HepG2 (cell line): ENCODE measurements around the gene SPACA4. TPM values are rescaled to one million over a fixed set of nuclear protein-coding genes. Genes with fewer than 3 reads are reported as not detected.

Experiments
- ARNTL ChIP-seq: sonication (generic); formaldehyde crosslinking; IDR thresholded peaks from 2 replicates; pipeline ENCODE4 v1.4.0; 2020; ENCODE audit warnings: mild to moderate bottlenecking, missing genetic modification reagents
- DNMT3B ChIP-seq: conservative IDR thresholded peaks from 2 replicates; pipeline ENCODE4 v1.6.1; 2016; ENCODE audit warnings: missing biosample characterization, control low read depth
- HMG20B ChIP-seq: conservative IDR thresholded peaks from 2 replicates; pipeline ENCODE4 v1.6.1; 2016; ENCODE audit warnings: missing genetic modification reagents, missing compliant biosample characterization
- JUND ChIP-seq: sonication (generic); formaldehyde crosslinking; IDR thresholded peaks from 2 replicates; pipeline ENCODE4 v1.8.0; 2022; ENCODE audit warnings: mild to moderate bottlenecking, missing genetic modification reagents
- KDM1A ChIP-seq: IDR thresholded peaks from 2 replicates; pipeline ENCODE4 v1.6.1; 2016; ENCODE audit warnings: missing compliant biosample characterization
- NONO ChIP-seq, 2 experiments: fragments of 450-650 bp in 1 of 2; sonication (generic) in 1 of 2; formaldehyde crosslinking in 1 of 2; IDR thresholded peaks in 1 of 2; conservative IDR thresholded peaks in 1 of 2; 2 replicates each; pipeline versions ENCODE4 v1.6.1 to v1.8.0; 2017 to 2022; ENCODE audit warnings: mild to moderate bottlenecking in 1 of 2, missing genetic modification reagents in 1 of 2, moderate library complexity in 1 of 2
- SAP130 ChIP-seq: IDR thresholded peaks from 2 replicates; pipeline ENCODE4 v1.6.1; 2016; ENCODE audit warnings: low read depth
- SOX5 ChIP-seq: IDR thresholded peaks from 2 replicates; pipeline ENCODE4 v1.6.1; 2016; ENCODE audit warnings: borderline replicate concordance
- ZBTB20 ChIP-seq: sonication (generic); formaldehyde crosslinking; IDR thresholded peaks from 2 replicates; pipeline ENCODE4 v1.8.1; 2023; ENCODE audit warnings: missing genetic modification reagents, low read depth, mild to moderate bottlenecking, borderline replicate concordance
- ZNF547 ChIP-seq: sonication (generic); formaldehyde crosslinking; IDR thresholded peaks from 2 replicates; pipeline ENCODE4 v1.5.1; 2020; ENCODE audit warnings: mild to moderate bottlenecking, missing genetic modification reagents
- ZNF558 ChIP-seq: sonication (generic); formaldehyde crosslinking; IDR thresholded peaks from 2 replicates; pipeline ENCODE4 v1.9.0; 2022; ENCODE audit warnings: mild to moderate bottlenecking, missing genetic modification reagents, borderline replicate concordance
- polyA plus RNA-seq, 8 experiments: library from polyadenylated mRNA; depleted of rRNA in 3 of 8; stranded (reverse) in 7 of 8; unstranded in 1 of 8; fragments of >200 nt; fragmentation: Illumina TruSeq in 4 of 8; extraction: Trizol in 4 of 8; gene quantifications; 2 replicates each; pipeline versions ENCODE4 v1.2.1 to v1.2.3, GENCODE V29; 2011 to 2016; ENCODE audit warnings: low read depth in 4 of 8, missing spikeins in 1 of 8, mixed read lengths in 1 of 8; ENCODE audit not compliant: insufficient read depth in 1 of 8
- total RNA-seq, 5 experiments: library from RNA; depleted of rRNA; stranded (reverse); fragments of >200 nt; fragmentation: Illumina TruSeq; extraction: Trizol; gene quantifications; 2 replicates each; pipeline ENCODE4 v1.2.3, GENCODE V29; 2016; ENCODE audit warnings: low read depth in 1 of 5
- TF ChIP-seq, protein P1 (sequence below): IDR thresholded peaks from 2 replicates; pipeline ENCODE4 v1.6.1; 2012; ENCODE audit warnings: inconsistent platforms
- TF ChIP-seq, protein P2 (sequence below), 2 experiments: sonication (generic) in 1 of 2; formaldehyde crosslinking in 1 of 2; IDR thresholded peaks; 2 replicates each; pipeline versions ENCODE4 v1.4.0 to v1.6.1; 2016 to 2020; ENCODE audit warnings: borderline replicate concordance in 1 of 2, low read depth in 1 of 2, mild to moderate bottlenecking in 1 of 2, missing genetic modification reagents in 1 of 2
- TF ChIP-seq, protein P3 (sequence below): sonication (generic); formaldehyde crosslinking; IDR thresholded peaks from 2 replicates; pipeline ENCODE4 v1.8.0; 2023; ENCODE audit warnings: mild to moderate bottlenecking, missing genetic modification reagents
- TF ChIP-seq, protein P4 (sequence below): sonication (generic); formaldehyde crosslinking; IDR thresholded peaks from 2 replicates; pipeline ENCODE4 v1.5.1; 2020; ENCODE audit warnings: missing genetic modification reagents, mild to moderate bottlenecking, borderline replicate concordance
- TF ChIP-seq, protein P5 (sequence below): sonication (generic); formaldehyde crosslinking; IDR thresholded peaks from 2 replicates; pipeline ENCODE4 v1.4.0; 2020; ENCODE audit warnings: low read depth, mild to moderate bottlenecking, missing genetic modification reagents
- TF ChIP-seq, protein P6 (sequence below): fragments of 450-650 bp; IDR thresholded peaks from 2 replicates; pipeline ENCODE4 v1.6.1; 2016

SPACA4 gene
- total and polyA plus RNA-seq, 2 of the 13 experiments (the other 11 are each of a cell fraction or from before 2014, with no cell fraction given), result not detected

DNA sequence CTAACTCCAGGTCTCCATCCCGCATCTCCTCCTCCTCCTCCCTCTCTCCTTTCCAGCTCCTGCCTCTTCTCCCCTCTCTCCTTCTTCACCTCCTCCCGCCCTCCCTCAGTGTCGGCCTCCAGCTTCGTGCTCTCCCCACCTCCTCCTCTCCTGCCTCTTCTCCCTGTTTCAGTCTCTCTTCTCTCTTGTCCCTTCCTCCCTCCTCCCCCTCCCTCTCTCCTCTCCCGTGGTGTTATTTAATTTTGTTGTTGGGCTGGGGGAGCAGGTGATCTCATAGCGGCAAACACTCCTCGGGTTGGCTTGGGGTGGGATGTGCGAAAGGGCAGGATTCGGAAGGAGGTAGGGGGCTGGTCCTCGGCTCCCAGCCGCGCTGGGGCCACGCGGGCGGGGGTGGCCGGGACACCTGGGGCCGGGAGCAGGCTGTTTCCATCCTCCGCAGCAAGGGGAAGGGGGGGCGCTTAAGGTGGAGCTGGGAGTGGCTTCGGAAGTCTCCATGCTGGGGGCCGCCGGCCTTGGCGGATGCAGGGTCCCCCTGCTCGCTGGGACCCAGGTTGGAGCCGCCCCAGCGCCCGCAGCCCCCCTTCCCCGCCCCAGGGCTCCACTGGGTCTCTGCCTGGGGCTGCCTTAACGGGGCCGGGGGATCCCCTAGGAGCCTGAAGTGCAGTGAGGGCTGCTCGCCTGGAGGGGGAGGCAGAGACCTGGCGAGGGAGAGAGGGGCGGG, 39.6 kb downstream of the SPACA4 start, which contains the start of gene CA11 (continued):
- TF ChIP-seq, protein P1, sequence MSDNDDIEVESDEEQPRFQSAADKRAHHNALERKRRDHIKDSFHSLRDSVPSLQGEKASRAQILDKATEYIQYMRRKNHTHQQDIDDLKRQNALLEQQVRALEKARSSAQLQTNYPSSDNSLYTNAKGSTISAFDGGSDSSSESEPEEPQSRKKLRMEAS, result peak; percentile 69
- 0 out of 2 replicates have a peak, but pooled peaks have one; percentile 28 for TF ChIP-seq SAP130 (CRISPR knock-in tag)
- TF ChIP-seq, protein P2, sequence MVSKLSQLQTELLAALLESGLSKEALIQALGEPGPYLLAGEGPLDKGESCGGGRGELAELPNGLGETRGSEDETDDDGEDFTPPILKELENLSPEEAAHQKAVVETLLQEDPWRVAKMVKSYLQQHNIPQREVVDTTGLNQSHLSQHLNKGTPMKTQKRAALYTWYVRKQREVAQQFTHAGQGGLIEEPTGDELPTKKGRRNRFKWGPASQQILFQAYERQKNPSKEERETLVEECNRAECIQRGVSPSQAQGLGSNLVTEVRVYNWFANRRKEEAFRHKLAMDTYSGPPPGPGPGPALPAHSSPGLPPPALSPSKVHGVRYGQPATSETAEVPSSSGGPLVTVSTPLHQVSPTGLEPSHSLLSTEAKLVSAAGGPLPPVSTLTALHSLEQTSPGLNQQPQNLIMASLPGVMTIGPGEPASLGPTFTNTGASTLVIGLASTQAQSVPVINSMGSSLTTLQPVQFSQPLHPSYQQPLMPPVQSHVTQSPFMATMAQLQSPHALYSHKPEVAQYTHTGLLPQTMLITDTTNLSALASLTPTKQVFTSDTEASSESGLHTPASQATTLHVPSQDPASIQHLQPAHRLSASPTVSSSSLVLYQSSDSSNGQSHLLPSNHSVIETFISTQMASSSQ (IDR thresholded peaks at IDR 0.05; ENCODE audit: low read depth), result no peak
- TF ChIP-seq, protein P2 (CRISPR knock-in tag; IDR thresholded peaks at IDR 0.05; ENCODE audit: borderline replicate concordance), result no peak; the same call in 1 of the 2 replicates
- TF ChIP-seq NONO (IDR thresholded peaks at IDR 0.05), result no peak
- TF ChIP-seq NONO (CRISPR knock-in tag; conservative IDR thresholded peaks at IDR 0.05), result peak; percentile 73
- TF ChIP-seq ZBTB20, result no peak
- TF ChIP-seq DNMT3B (CRISPR knock-in tag), result no peak
- TF ChIP-seq ZNF547 (CRISPR knock-in tag), result 0 out of 2 replicates have a peak, but pooled peaks have one; percentile 29
- no peak for TF ChIP-seq KDM1A (CRISPR knock-in tag)
- TF ChIP-seq JUND (CRISPR knock-in tag), result no peak
- 0 out of 2 replicates have a peak, but pooled peaks have one; percentile 23 for TF ChIP-seq SOX5 (CRISPR knock-in tag)
- no peak for TF ChIP-seq ZNF558 (CRISPR knock-in tag)
- TF ChIP-seq, protein P3, sequence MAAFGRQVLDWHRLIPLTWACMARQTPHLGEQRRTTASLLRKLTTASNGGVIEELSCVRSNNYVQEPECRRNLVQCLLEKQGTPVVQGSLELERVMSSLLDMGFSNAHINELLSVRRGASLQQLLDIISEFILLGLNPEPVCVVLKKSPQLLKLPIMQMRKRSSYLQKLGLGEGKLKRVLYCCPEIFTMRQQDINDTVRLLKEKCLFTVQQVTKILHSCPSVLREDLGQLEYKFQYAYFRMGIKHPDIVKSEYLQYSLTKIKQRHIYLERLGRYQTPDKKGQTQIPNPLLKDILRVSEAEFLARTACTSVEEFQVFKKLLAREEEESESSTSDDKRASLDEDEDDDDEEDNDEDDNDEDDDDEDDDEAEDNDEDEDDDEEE, result no peak
- TF ChIP-seq, protein P4, sequence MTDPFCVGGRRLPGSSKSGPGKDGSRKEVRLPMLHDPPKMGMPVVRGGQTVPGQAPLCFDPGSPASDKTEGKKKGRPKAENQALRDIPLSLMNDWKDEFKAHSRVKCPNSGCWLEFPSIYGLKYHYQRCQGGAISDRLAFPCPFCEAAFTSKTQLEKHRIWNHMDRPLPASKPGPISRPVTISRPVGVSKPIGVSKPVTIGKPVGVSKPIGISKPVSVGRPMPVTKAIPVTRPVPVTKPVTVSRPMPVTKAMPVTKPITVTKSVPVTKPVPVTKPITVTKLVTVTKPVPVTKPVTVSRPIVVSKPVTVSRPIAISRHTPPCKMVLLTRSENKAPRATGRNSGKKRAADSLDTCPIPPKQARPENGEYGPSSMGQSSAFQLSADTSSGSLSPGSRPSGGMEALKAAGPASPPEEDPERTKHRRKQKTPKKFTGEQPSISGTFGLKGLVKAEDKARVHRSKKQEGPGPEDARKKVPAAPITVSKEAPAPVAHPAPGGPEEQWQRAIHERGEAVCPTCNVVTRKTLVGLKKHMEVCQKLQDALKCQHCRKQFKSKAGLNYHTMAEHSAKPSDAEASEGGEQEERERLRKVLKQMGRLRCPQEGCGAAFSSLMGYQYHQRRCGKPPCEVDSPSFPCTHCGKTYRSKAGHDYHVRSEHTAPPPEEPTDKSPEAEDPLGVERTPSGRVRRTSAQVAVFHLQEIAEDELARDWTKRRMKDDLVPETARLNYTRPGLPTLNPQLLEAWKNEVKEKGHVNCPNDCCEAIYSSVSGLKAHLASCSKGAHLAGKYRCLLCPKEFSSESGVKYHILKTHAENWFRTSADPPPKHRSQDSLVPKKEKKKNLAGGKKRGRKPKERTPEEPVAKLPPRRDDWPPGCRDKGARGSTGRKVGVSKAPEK, result no peak
- TF ChIP-seq, protein P5, sequence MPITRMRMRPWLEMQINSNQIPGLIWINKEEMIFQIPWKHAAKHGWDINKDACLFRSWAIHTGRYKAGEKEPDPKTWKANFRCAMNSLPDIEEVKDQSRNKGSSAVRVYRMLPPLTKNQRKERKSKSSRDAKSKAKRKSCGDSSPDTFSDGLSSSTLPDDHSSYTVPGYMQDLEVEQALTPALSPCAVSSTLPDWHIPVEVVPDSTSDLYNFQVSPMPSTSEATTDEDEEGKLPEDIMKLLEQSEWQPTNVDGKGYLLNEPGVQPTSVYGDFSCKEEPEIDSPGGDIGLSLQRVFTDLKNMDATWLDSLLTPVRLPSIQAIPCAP (CRISPR knock-in tag), result no peak
- TF ChIP-seq HMG20B, result no peak
- TF ChIP-seq, protein P6, sequence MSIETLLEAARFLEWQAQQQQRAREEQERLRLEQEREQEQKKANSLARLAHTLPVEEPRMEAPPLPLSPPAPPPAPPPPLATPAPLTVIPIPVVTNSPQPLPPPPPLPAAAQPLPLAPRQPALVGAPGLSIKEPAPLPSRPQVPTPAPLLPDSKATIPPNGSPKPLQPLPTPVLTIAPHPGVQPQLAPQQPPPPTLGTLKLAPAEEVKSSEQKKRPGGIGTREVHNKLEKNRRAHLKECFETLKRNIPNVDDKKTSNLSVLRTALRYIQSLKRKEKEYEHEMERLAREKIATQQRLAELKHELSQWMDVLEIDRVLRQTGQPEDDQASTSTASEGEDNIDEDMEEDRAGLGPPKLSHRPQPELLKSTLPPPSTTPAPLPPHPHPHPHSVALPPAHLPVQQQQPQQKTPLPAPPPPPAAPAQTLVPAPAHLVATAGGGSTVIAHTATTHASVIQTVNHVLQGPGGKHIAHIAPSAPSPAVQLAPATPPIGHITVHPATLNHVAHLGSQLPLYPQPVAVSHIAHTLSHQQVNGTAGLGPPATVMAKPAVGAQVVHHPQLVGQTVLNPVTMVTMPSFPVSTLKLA, result no peak
- TF ChIP-seq ARNTL (CRISPR knock-in tag), result peak; percentile 82
